H1 (cell line): Measurements from ENCODE around the gene ST3GAL2. TPM values are rescaled to one million over a fixed set of nuclear protein-coding genes. Genes with fewer than 3 reads are reported as not detected.

Experiments
- CTCF ChIA-PET: fragments of 300-600 bp; sonication (Branson Sonifier 250); formaldehyde crosslinking; loops from one replicate; lab custom pipeline; 2021; ENCODE audit not compliant: partially characterized antibody; lab: Charles Lee
- POLR2A ChIA-PET: fragments of 300-600 bp; sonication (Branson Sonifier 250); formaldehyde crosslinking; loops from one replicate; lab custom pipeline; 2021; ENCODE audit warnings: inconsistent platforms; ENCODE audit not compliant: partially characterized antibody; lab: Charles Lee
- DNase-seq, 2 experiments: peaks; one replicate each; pipeline versions ENCODE4 v3.0.0 to v3.0.0-alpha.2; 2010 to 2022; ENCODE audit warnings: low spot score in 2 of 2, low read depth in 1 of 2, mixed read lengths in 1 of 2
- FAIRE-seq: peaks from 2 replicates; lab custom pipeline; 2011; peaks lifted over from hg19 to GRCh38; lab: Jason Lieb, UNC
- H2AFZ ChIP-seq: 2 replicates; pipeline ENCODE4 v1.8.1; 2012; ENCODE audit warnings: low read length, inconsistent platforms
- H2AK5ac ChIP-seq: 2 replicates; pipeline ENCODE4 v1.6.1; 2013; ENCODE audit warnings: low read depth, low read length
- H2BK120ac ChIP-seq: replicated peaks from 2 replicates; pipeline ENCODE3; 2013; ENCODE audit warnings: low read depth, low read length, inconsistent platforms
- H2BK12ac ChIP-seq: 2 replicates; pipeline ENCODE4 v1.6.1; 2013; ENCODE audit warnings: low read depth, low read length
- H2BK15ac ChIP-seq: 2 replicates; pipeline ENCODE4 v1.6.1; 2013; ENCODE audit warnings: low read length
- H2BK20ac ChIP-seq: 2 replicates; pipeline ENCODE4 v1.6.1; 2013; ENCODE audit warnings: low read length
- H2BK5ac ChIP-seq: 2 replicates; pipeline ENCODE4 v1.6.1; 2013; ENCODE audit warnings: low read depth, low read length
- H3K14ac ChIP-seq: 2 replicates; pipeline ENCODE4 v1.6.1; 2013; ENCODE audit warnings: inconsistent platforms; ENCODE audit not compliant: insufficient read length
- H3K18ac ChIP-seq: 2 replicates; pipeline ENCODE4 v1.6.1; 2013; ENCODE audit warnings: low read length; ENCODE audit errors: extremely low read depth
- H3K23ac ChIP-seq: 2 replicates; pipeline ENCODE4 v1.6.1; 2013; ENCODE audit warnings: inconsistent platforms; ENCODE audit not compliant: insufficient read length
- H3K23me2 ChIP-seq: 2 replicates; pipeline ENCODE4 v1.6.1; 2013; ENCODE audit warnings: low read depth, low read length
- H3K27ac ChIP-seq: 2 replicates; pipeline ENCODE4 v1.6.1; 2011; ENCODE audit warnings: low read depth, low read length, inconsistent platforms
- H3K27me3 ChIP-seq, 4 experiments: replicated peaks in 1 of 4; 1 replicate in 1 of 4; 2 replicates in 3 of 4; pipeline versions ENCODE4 v1.6.1 to v1.8.1; 2011 to 2013; ENCODE audit warnings: low read length in 3 of 4, mild to moderate bottlenecking in 3 of 4, inconsistent platforms in 2 of 4, mixed read lengths in 2 of 4, moderate library complexity in 1 of 4; ENCODE audit not compliant: control insufficient read depth in 3 of 4, insufficient read depth in 3 of 4; ENCODE audit errors: extremely low read depth in 1 of 4
- H3K36me3 ChIP-seq, 4 experiments: 2 replicates each; pipeline versions ENCODE4 v1.6.1 to v1.8.1; 2011 to 2013; ENCODE audit warnings: mild to moderate bottlenecking in 4 of 4, low read length in 3 of 4, moderate library complexity in 2 of 4, control low read depth in 1 of 4, inconsistent platforms in 1 of 4; ENCODE audit not compliant: insufficient read depth in 4 of 4, control insufficient read depth in 2 of 4
- H3K4ac ChIP-seq: replicated peaks from 2 replicates; pipeline ENCODE3; 2013; ENCODE audit warnings: low read length, low read depth, mixed read lengths, inconsistent platforms; ENCODE audit not compliant: insufficient read length
- H3K4me1 ChIP-seq, 4 experiments: replicated peaks in 1 of 4; 1 replicate in 1 of 4; 2 replicates in 3 of 4; pipeline versions ENCODE4 v1.6.1 to v1.8.1; 2011 to 2013; ENCODE audit warnings: low read length in 3 of 4, inconsistent platforms in 2 of 4, mixed read lengths in 1 of 4; ENCODE audit not compliant: insufficient read depth in 4 of 4, control insufficient read depth in 3 of 4
- H3K4me2 ChIP-seq, 2 experiments: 2 replicates each; pipeline versions ENCODE4 v1.6.1 to v1.8.1; 2011 to 2013; ENCODE audit warnings: low read depth in 2 of 2, low read length in 2 of 2, control low read depth in 1 of 2, inconsistent platforms in 1 of 2, mild to moderate bottlenecking in 1 of 2; ENCODE audit not compliant: insufficient read depth in 1 of 2
- H3K4me3 ChIP-seq, 4 experiments: fragments of 200-600, 300-600 bp in 1 of 4; sonication (generic), shearing (Covaris generic), sonication (Bioruptor Twin) in 1 of 4; 2 replicates each; pipeline versions ENCODE4 v1.5.1 to v1.8.1; 2011 to 2016; ENCODE audit warnings: low read length in 4 of 4, low read depth in 3 of 4, control low read depth in 2 of 4, inconsistent platforms in 2 of 4, mild to moderate bottlenecking in 2 of 4, mixed read lengths in 1 of 4, moderate library complexity in 1 of 4; ENCODE audit not compliant: insufficient read depth in 2 of 4; ENCODE audit errors: extremely low read depth in 1 of 4
- H3K56ac ChIP-seq: replicated peaks from 2 replicates; pipeline ENCODE3; 2013; ENCODE audit warnings: low read depth, mild to moderate bottlenecking, mixed read lengths, low read length, inconsistent platforms; ENCODE audit not compliant: insufficient read length
- H3K79me1 ChIP-seq: 2 replicates; pipeline ENCODE4 v1.6.1; 2013; ENCODE audit warnings: low read depth, low read length, control low read depth
- H3K79me2 ChIP-seq, 2 experiments: 2 replicates each; pipeline versions ENCODE4 v1.6.1 to v1.8.1; 2012 to 2013; ENCODE audit warnings: low read length in 2 of 2, mild to moderate bottlenecking in 2 of 2, inconsistent platforms in 1 of 2; ENCODE audit not compliant: insufficient read depth in 2 of 2, control insufficient read depth in 1 of 2
- H3K9ac ChIP-seq, 4 experiments: replicated peaks in 1 of 4; 1 replicate in 1 of 4; 2 replicates in 3 of 4; pipeline versions ENCODE4 v1.6.1 to v1.8.1; 2011 to 2013; ENCODE audit warnings: low read depth in 3 of 4, low read length in 3 of 4, control low read depth in 2 of 4, mild to moderate bottlenecking in 2 of 4, moderate library complexity in 2 of 4, inconsistent platforms in 1 of 4; ENCODE audit errors: extremely low read depth in 1 of 4
- H3K9me3 ChIP-seq, 2 experiments: 2 replicates each; pipeline versions ENCODE4 v1.6.1 to v1.8.1; 2012 to 2013; ENCODE audit warnings: mild to moderate bottlenecking in 2 of 2, moderate library complexity in 2 of 2, control low read depth in 1 of 2, inconsistent platforms in 1 of 2, low read depth in 1 of 2, low read length in 1 of 2, mixed read lengths in 1 of 2; ENCODE audit not compliant: insufficient read depth in 2 of 2
- H4K20me1 ChIP-seq, 2 experiments: replicated peaks in 1 of 2; 2 replicates each; pipeline versions ENCODE3 to v1.8.1; 2011 to 2013; ENCODE audit warnings: inconsistent platforms in 2 of 2, low read length in 2 of 2, mild to moderate bottlenecking in 1 of 2; ENCODE audit not compliant: insufficient read depth in 2 of 2, control insufficient read depth in 1 of 2
- H4K5ac ChIP-seq: 2 replicates; pipeline ENCODE4 v1.6.1; 2013; ENCODE audit warnings: low read length, low read depth, mixed read lengths, inconsistent platforms; ENCODE audit not compliant: insufficient read length
- H4K8ac ChIP-seq: 2 replicates; pipeline ENCODE4 v1.8.0; 2013; ENCODE audit warnings: mild to moderate bottlenecking, moderate library complexity, low read length, inconsistent platforms; ENCODE audit not compliant: insufficient read depth; ENCODE audit errors: extremely low read depth
- H4K91ac ChIP-seq: replicated peaks from 2 replicates; pipeline ENCODE3; 2013; ENCODE audit warnings: low read length, mixed read lengths, inconsistent platforms; ENCODE audit not compliant: insufficient read length
- BACH1 ChIP-seq: IDR thresholded peaks from 2 replicates; pipeline ENCODE4 v1.6.1; 2012; ENCODE audit warnings: low read length, improper control_type of control experiment
- BCL11A ChIP-seq, 2 experiments: IDR thresholded peaks; one replicate each; pipeline ENCODE4 v1.6.1; 2011; ENCODE audit warnings: low read depth in 2 of 2, low read length in 2 of 2, mild to moderate bottlenecking in 2 of 2
- CBX5 ChIP-seq: fragments of 300-800, 300-1000 bp; sonication (generic); IDR thresholded peaks from 2 replicates; pipeline ENCODE4 v1.7.1; 2016; ENCODE audit warnings: antibody characterized with exemption, low read length, low read depth
- CBX8 ChIP-seq: fragments of 300-800, 300-1000 bp; sonication (generic); IDR thresholded peaks from 2 replicates; pipeline ENCODE4 v1.7.1; 2016; ENCODE audit warnings: low read depth, low read length, borderline replicate concordance
- GTF2F1 ChIP-seq: IDR thresholded peaks from 2 replicates; pipeline ENCODE4 v1.6.1; 2012; ENCODE audit warnings: low read depth, low read length, improper control_type of control experiment, borderline replicate concordance
- HDAC2 ChIP-seq, 2 experiments: fragments of 300-600 bp in 1 of 2; sonication (generic) in 1 of 2; IDR thresholded peaks; 2 replicates each; pipeline ENCODE4 v1.6.1; 2011 to 2012; ENCODE audit warnings: low read depth in 2 of 2, low read length in 2 of 2, mild to moderate bottlenecking in 2 of 2, moderate library complexity in 2 of 2, borderline replicate concordance in 1 of 2, inconsistent platforms in 1 of 2
- HDAC6 ChIP-seq: IDR thresholded peaks from one replicate; pipeline ENCODE4 v1.7.1; 2012; ENCODE audit warnings: low read depth, mild to moderate bottlenecking, inconsistent platforms, low read length, moderate library complexity
- JUN ChIP-seq: IDR thresholded peaks from 2 replicates; pipeline ENCODE4 v1.6.1; 2011; ENCODE audit warnings: low read depth, mild to moderate bottlenecking, improper control_type of control experiment, low read length
- RNF2 ChIP-seq: fragments of 200-900, 300-1000 bp; sonication (generic); IDR thresholded peaks from 2 replicates; pipeline ENCODE4 v1.7.1; 2016; ENCODE audit warnings: borderline replicate concordance, low read depth, mild to moderate bottlenecking, antibody characterized with exemption, low read length; ENCODE audit not compliant: poor library complexity, severe bottlenecking; ENCODE audit errors: missing control alignments
- SAP30 ChIP-seq: fragments of 300-600 bp; sonication (generic); IDR thresholded peaks from 2 replicates; pipeline ENCODE4 v1.7.1; 2012; ENCODE audit warnings: low read length, moderate library complexity, mild to moderate bottlenecking, inconsistent platforms; ENCODE audit not compliant: insufficient read depth, insufficient replicate concordance
- SRF ChIP-seq: IDR thresholded peaks from 2 replicates; pipeline ENCODE4 v1.6.1; 2011; ENCODE audit warnings: mild to moderate bottlenecking, low read depth, low read length, moderate library complexity
- TAF7 ChIP-seq: optimal IDR thresholded peaks from 2 replicates; pipeline ENCODE3; 2011; ENCODE audit warnings: low read depth, mild to moderate bottlenecking, inconsistent platforms, low read length, moderate library complexity, borderline replicate concordance
- YY1 ChIP-seq: IDR thresholded peaks from 2 replicates; pipeline ENCODE4 v1.6.1; 2011; ENCODE audit warnings: low read depth, mild to moderate bottlenecking, low read length
- WGBS, 2 experiments: shearing (Covaris generic) in 1 of 2; methylation state at CpG; one replicate each; pipeline versions ENCODE4 v1.1.6 to v1.1.7; 2013 to 2015; ENCODE audit warnings: low lambda C conversion rate in 2 of 2, mixed read lengths in 2 of 2, inconsistent platforms in 1 of 2, low coverage in 1 of 2, missing lambda C conversion rate in 1 of 2; ENCODE audit not compliant: insufficient replicate concordance in 2 of 2, insufficient coverage in 1 of 2, insufficient read length in 1 of 2; ENCODE audit errors: extremely low coverage in 1 of 2, missing lambda C conversion rate in 1 of 2; 5-methylcytosine and 5-hydroxymethylcytosine counted together
- polyA plus RNA-seq, 7 experiments: library from polyadenylated mRNA; depleted of rRNA in 3 of 7; stranded (reverse) in 5 of 7; unstranded in 2 of 7; fragments of >200 nt in 5 of 7; fragments of 200-250 nt in 2 of 7; gene quantifications; 1 replicate in 5 of 7; 2 replicates in 1 of 7; 4 replicates in 1 of 7; pipeline versions ENCODE4 v1.2.1 to v1.2.3, GENCODE V29; 2011 to 2013; ENCODE audit warnings: missing spikeins in 2 of 7, mixed read lengths in 2 of 7
- total RNA-seq: library from RNA; stranded (reverse); fragmentation: NEBNext Ultra II Directional; extraction: Animal tissue kit (Norgen Biotek cat#: 25700); gene quantifications from 2 replicates; pipeline ENCODE4 v1.2.1, GENCODE V29; 2021

The ST3GAL2 gene
- total and polyA plus RNA-seq, 2 of the 8 experiments (the other 6 are each of a cell fraction or from before 2014, with no cell fraction given), result 14.4 to 39.7 TPM

DNA sequence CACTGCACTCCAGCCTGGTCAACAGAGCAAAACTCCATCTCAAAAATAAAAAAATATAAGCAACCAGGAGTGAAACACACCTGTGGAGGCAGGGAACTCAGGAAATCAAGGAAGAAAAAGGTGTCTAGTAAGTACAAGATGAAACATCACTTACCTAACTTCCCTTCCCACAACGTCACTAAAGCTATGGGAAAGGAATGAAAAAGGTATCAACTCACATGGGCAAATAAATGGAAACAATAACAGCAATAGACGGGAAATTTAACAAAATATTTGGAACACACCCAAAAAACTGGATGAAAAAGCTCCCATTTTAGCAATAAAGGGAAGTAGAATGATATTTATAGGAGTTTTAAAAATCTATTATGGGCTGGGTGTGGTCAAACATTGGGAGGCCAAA, 61.1 kb downstream of the ST3GAL2 start:
- H3K27ac ChIP-seq, result no peak overlapping the region
- H3K56ac ChIP-seq, result no peak overlapping the region
- no peak overlapping the region for H2AK5ac ChIP-seq
- no peak overlapping the region for H4K8ac ChIP-seq
- WGBS, 2 experiments, result 72% methylated on average over 2 of the region's 2 CpGs; no CpG with 5 or more reads in 1 of the 2 experiments
- ChIA-PET CTCF (interaction anchor here (0.9 to 13.5 kb wide), 5 partner anchors 9 to 95 kb away, joined by 4 to 117 read pairs (median 5); partner anchors contain the start of gene FCSK), POLR2A (interaction anchor here (1.0 to 5.1 kb wide), 9 partner anchors 10 to 147 kb away, joined by 3 to 37 read pairs (median 3); partner anchors contain the start of genes DDX19B and FCSK)
- no peak overlapping the region for H3K4ac ChIP-seq
- no peak overlapping the region for H2BK120ac ChIP-seq
- H2BK12ac ChIP-seq, result no peak overlapping the region
- H3K79me2 ChIP-seq, result peaks cover 0 to 13% of the 10 kb centered on the region in 2 experiments; a peak in 2 of 4 replicates
- no peak overlapping the region for H4K91ac ChIP-seq
- H3K79me1 ChIP-seq, result no peaks in the 10 kb centered on the region
- no peak overlapping the region for H3K23ac ChIP-seq
- no peaks in the 10 kb centered on the region for H3K27me3 ChIP-seq
- no peak overlapping the region for H3K9ac ChIP-seq
- no peak overlapping the region for H3K18ac ChIP-seq
- no peak overlapping the region for H2BK5ac ChIP-seq
- H2BK15ac ChIP-seq, result no peak overlapping the region
- H4K20me1 ChIP-seq, result no peaks in the 10 kb centered on the region
- peaks cover 0 to 3% (median 0%) of the 10 kb centered on the region in 4 experiments; a peak in 2 of 7 replicates for H3K4me1 ChIP-seq
- no peak overlapping the region for H3K4me2 ChIP-seq
- H3K23me2 ChIP-seq, result peaks cover 12% of the 10 kb centered on the region; the same call in 1 of the 2 replicates
- peaks cover 2 to 32% (median 7%) of the 10 kb centered on the region in 4 experiments for H3K36me3 ChIP-seq
- no peak overlapping the region for H2BK20ac ChIP-seq
- no peak overlapping the region for H3K4me3 ChIP-seq
- FAIRE-seq (no peak), DNase-seq (no peak)
- H4K5ac ChIP-seq, result no peak overlapping the region
- no peaks in the 10 kb centered on the region for H3K9me3 ChIP-seq
- H2AFZ ChIP-seq, result no peak overlapping the region
- H3K14ac ChIP-seq, result no peak overlapping the region
- TF ChIP-seq BACH1, result no peak
- TF ChIP-seq CBX8, result no peak
- no peak for TF ChIP-seq YY1
- TF ChIP-seq SAP30, result no peak
- no peak for TF ChIP-seq SRF
- TF ChIP-seq JUN, result no peak
- no peak for TF ChIP-seq HDAC2 (IDR thresholded peaks at IDR 0.05; ENCODE audit: borderline replicate concordance in 1 of 2, low read depth in 2 of 2, low read length in 2 of 2)
- no peak for TF ChIP-seq CBX5
- TF ChIP-seq RNF2, result no peak
- TF ChIP-seq TAF7, result no peak
- no peak for TF ChIP-seq HDAC6
- no peak for TF ChIP-seq GTF2F1
- no peak for TF ChIP-seq BCL11A (IDR thresholded peaks at IDR 0.05; ENCODE audit: low read depth in 2 of 2, low read length in 2 of 2)
